GM10266 (cell line): Measurements from ENCODE around the gene HSD17B14.

Source experiments
- DNase-seq: peaks from one replicate; pipeline ENCODE4 v3.0.0; 2012; ENCODE audit errors: extremely low spot score
- CTCF ChIP-seq: IDR thresholded peaks from 2 replicates; pipeline ENCODE4 v1.5.1; 2012; ENCODE audit warnings: mild to moderate bottlenecking, low read depth; ENCODE audit not compliant: control insufficient read depth, insufficient read depth; ENCODE audit errors: missing control alignments

Gene HSD17B14

DNA sequence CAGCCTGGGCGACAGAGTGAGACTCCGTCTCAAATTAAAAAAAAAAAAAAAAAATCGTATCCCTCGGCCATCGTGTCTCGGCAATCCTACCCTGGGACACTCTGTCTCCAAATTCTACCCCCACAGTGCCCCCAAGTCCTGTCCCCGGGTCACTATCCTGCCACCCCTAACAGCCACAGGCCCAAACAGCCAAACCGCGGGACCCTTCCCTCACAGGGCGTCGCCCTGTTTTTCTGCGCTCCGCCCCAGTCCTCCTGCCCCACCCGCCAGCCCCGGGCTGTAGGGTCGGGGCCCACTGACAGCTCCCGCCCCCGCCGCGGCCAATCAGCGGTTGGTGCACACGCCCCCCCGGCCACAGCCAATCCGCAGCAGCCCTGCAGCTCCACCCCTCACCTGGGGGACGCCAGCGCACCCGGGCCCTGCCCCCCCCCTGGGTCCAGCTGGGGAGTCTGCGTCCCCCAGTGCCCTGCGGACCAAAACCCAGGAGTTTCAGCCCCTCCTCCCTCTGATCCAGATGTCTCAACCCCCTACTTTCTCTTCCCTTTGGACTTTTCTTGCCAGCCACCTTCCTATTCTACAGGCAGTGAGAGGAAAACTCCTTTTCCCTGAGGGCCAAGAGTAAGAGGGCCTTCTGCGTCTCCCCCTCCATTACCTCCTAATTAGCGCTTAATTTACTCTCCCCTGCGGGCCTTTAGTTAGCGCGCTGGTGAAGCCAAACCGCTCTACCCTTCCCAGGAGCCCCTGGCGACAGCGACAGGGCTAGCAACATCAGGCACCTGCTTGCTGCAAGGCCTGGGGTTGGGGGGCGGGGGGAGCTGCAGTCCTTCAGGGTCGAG, 24.0 kb downstream of the HSD17B14 start:
- TF ChIP-seq CTCF = no peak
- DNase-seq = peak; percentile 95

DNA sequence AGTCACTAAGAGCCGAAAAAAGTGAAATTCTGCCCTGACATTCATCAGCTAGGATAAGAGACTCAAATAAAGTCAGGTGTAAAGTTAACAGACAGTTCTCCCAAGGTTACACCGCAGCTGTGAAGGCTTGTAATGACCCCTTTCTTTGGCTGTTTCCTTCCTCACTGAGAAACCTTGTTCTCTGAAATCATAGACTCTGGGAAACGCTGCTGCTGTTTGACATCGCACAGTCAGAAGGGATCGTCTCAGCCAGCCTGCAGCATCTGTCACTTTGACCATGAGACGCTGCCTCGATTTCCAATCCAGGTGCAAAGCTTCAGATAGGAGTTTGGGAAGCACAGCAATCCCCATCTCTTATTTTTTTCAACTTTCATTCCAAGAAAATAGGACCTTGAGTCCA, 26.1 kb downstream of the HSD17B14 start:
- TF ChIP-seq CTCF = no peak
- no peak for DNase-seq

GRCh38 chr19:48807590-48808308, 28.5 kb downstream of the HSD17B14 start:
- DNase-seq = peak; percentile 20
- peak; percentile 30 for TF ChIP-seq CTCF

DNA sequence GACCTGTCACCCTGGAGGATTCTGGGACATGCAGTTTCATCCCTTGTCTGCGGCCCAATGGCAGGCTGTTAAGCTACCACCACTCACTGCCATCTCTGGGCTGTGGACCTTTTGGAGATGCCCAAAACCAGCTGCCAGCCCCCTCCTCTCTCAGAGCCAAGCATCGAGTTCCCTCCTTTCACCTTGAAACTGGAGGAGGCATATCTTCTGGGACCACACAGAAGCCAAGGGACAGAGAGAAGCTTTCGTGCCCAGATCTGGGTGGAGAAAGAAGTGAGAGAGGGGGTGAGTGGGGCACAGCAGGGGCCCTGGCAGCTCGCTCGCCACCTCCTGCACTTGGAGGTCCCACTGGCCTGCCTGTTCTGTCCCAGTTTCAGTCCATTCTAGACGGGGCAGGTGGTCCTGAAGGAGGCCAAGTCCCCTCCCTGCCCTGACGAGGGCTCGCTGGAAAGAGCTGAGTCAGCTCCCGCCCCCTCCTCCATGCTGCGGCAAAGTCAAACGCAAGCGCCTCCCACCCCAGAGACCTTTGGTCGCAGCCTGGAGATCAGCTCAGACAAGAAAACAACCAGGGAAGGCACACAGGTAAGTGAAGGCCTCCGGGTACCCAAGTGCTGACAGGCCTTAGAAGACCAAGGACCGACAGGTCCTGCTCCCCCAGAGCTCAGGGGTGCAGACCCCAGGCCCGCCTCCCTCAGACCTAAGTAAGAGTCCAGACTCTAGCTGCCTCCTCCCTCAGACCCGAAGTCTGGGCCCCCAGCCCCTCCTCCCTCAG, 29.3 kb downstream of the HSD17B14 start:
- no peak for TF ChIP-seq CTCF
- DNase-seq = no peak

DNA sequence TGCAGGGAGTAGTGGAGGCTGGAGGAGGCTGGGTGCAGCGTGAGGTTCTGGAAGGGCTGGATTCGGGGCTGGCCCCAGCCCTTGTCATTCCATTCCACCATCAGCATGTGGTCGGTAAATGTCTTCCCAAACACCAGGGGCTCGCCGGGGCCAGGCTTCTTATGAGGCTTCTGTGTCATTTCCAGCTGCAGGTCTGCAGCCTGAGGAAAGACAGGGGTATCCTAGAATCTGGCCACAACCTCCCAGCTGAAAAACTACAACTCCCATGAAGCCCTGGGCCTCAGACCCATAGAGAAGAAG, 29.8 kb downstream of the HSD17B14 start:
- DNase-seq = peak; percentile 78
- no peak for TF ChIP-seq CTCF

GRCh38 chr19:48805452-48805851, 30.8 kb downstream of the HSD17B14 start:
- TF ChIP-seq CTCF = no peak
- DNase-seq = no peak
